Ovary (tissue), 9 donors: ENCODE results near the gene CILP. TPM values are rescaled to one million over a fixed set of nuclear protein-coding genes. Genes with fewer than 3 reads are reported as not detected.
A peak's percentile ranks its signal among the peaks of the same experiment; 100 is the strongest.
"Not testable (repeated sequence)": the region's sequence is repeated elsewhere in the genome, so short reads cannot be mapped to it uniquely, and the experiment has no call there.

Source experiments
- DNase-seq, 5 donors: peaks; one replicate each; pipeline ENCODE4 v3.0.0-alpha.2; 2019 to 2020
- H3K27ac ChIP-seq, 2 donors: fragments of 200-600 bp; one replicate each; pipeline versions ENCODE4 v1.5.1 to v1.8.0; 2019 to 2022
- H3K27me3 ChIP-seq: fragments of 200-600 bp; one replicate; pipeline ENCODE4 v1.8.0; 2022
- H3K36me3 ChIP-seq: fragments of 200-600 bp; sonication (generic); one replicate; pipeline ENCODE4 v1.5.1; 2019
- H3K4me1 ChIP-seq: one replicate; pipeline ENCODE4 v1.8.1; 2013; ENCODE audit warnings: mild to moderate bottlenecking, moderate library complexity; ENCODE audit not compliant: insufficient read depth
- H3K4me3 ChIP-seq: fragments of 200-600 bp; sonication (generic); one replicate; pipeline ENCODE4 v1.5.1; 2017
- H3K9me3 ChIP-seq, 2 donors: fragments of 200-600 bp in 1 of 2; sonication (generic) in 1 of 2; one replicate each; pipeline versions ENCODE4 v1.5.1 to v1.8.1; 2013 to 2019; ENCODE audit warnings: mild to moderate bottlenecking in 1 of 2, moderate library complexity in 1 of 2
- EP300 ChIP-seq: sonication (generic); formaldehyde crosslinking; IDR thresholded peaks from one replicate; pipeline ENCODE4 v1.6.1; 2017; ENCODE audit warnings: antibody characterized with exemption
- POLR2A ChIP-seq: fragments of 450-650 bp; IDR thresholded peaks from one replicate; pipeline ENCODE4 v1.6.1; 2017; ENCODE audit warnings: antibody characterized with exemption, mild to moderate bottlenecking, moderate library complexity
- WGBS, 3 donors: extraction: QIAGEN DNeasy Blood & Tissue Kit in 1 of 3; methylation state at CpG; one replicate each; pipeline versions ENCODE4 v1.1.5 to v1.1.7; 2013 to 2017; 5-methylcytosine and 5-hydroxymethylcytosine counted together
- intact Hi-C, 4 donors: fragments of 100-400 bp; cut with DNase I; formaldehyde crosslinking; loops; one replicate each; pipeline versions ENCODE4 v1.11.0 to v1.15.1; 2022 to 2023
- polyA plus RNA-seq, 2 donors: library from polyadenylated mRNA; stranded (reverse); fragments of 200-250 nt in 1 of 2; fragments of 350-450 nt in 1 of 2; fragmentation: Illumina TruSeq in 1 of 2; extraction: RNeasy Lipid Tissue Mini Kit (QIAGEN cat#74804) in 1 of 2; gene quantifications; one replicate each; pipeline ENCODE4 v1.2.3, GENCODE V29; 2013 to 2014
- total RNA-seq, 7 donors: library from RNA; depleted of rRNA in 2 of 7; stranded (reverse); fragments of >200 nt in 2 of 7; fragmentation: NEBNext Ultra II Directional in 3 of 7; extraction: Animal tissue kit (Norgen Biotek cat#: 25700) in 3 of 7; gene quantifications; one replicate each; pipeline versions ENCODE4 v1.1.0 to v1.2.4, GENCODE V29; 2016 to 2023
- TF ChIP-seq, protein P1 (sequence below), 3 donors: fragments of 450-650 bp in 2 of 3; fragments of 200-600 bp in 1 of 3; IDR thresholded peaks; one replicate each; pipeline versions ENCODE4 v1.5.1 to v1.8.0; 2016 to 2022; ENCODE audit warnings: antibody characterized with exemption in 3 of 3, mild to moderate bottlenecking in 1 of 3
- donor health status: DM: no; HTN: no; CAD: no; lungs with moderate emphysema.
- donor health status: DM: no; HTN: no; CAD: no.
- donor health status: Bipolar disorder and iron deficiency.
- donor health status: DM: yes; HTN: yes; CAD: no.
- donor health status: DM: no; HTN: no; CAD: no.
- donor health status: DM: yes; HTN: yes; CAD: no.

CILP gene
- total and polyA plus RNA-seq, 9 donors = 1.2 to 34.1 (median 4.6) TPM

DNA sequence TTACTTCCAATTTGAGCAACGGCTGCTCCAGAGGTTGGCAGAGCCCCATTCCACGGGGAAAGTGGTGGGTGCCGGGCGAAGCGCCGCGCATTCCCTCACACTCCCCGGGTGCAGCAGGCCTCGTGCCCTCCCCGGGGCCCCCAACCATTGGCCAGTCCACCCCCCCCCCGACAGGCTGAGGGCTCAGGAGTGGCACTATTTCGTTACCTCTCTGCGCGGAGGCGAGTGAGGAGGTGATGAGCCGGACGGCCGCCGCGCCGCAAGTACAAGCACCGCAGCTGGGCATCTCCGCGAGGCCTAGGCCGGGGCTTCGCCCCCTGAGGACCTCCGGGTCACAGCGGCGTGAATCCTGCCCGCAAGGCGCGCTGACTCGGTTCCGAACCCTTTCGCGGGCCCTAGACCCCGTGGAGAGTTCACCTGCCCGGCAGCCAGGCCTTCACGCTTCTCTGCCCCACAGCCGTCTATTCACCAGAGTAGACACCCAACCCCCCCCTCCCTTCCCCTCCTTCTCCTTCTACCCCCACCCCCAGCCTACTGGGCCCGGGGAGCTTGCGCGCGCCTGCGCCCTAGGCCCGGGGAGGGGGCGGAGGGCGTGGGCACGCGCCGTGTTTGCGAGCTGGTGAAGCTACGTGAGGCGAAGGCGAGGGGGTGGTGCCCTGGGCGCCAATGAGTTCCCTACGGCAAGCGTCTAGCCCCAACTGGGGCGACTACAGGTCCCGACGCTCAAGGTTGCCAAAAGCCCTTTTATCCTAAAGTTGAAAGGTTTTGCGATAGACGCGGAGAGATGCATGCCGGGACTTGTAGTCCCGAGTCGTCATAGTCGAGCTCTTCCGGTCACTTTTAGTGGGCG is 26.2 kb downstream of the CILP start, which contains the start of gene CLPX:
TSS of gene CLPX (minus strand) at position 475 of the 850 bp plus-strand sequence. CDS start at position 286, 189 bp downstream.
- TF ChIP-seq EP300 = no peak
- TF ChIP-seq, protein P1, sequence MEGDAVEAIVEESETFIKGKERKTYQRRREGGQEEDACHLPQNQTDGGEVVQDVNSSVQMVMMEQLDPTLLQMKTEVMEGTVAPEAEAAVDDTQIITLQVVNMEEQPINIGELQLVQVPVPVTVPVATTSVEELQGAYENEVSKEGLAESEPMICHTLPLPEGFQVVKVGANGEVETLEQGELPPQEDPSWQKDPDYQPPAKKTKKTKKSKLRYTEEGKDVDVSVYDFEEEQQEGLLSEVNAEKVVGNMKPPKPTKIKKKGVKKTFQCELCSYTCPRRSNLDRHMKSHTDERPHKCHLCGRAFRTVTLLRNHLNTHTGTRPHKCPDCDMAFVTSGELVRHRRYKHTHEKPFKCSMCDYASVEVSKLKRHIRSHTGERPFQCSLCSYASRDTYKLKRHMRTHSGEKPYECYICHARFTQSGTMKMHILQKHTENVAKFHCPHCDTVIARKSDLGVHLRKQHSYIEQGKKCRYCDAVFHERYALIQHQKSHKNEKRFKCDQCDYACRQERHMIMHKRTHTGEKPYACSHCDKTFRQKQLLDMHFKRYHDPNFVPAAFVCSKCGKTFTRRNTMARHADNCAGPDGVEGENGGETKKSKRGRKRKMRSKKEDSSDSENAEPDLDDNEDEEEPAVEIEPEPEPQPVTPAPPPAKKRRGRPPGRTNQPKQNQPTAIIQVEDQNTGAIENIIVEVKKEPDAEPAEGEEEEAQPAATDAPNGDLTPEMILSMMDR (IDR thresholded peaks at IDR 0.05) = peak in 1 of 3 donors; percentile 7
- TF ChIP-seq POLR2A = peak; percentile 71
- no peaks in the 10 kb centered on the region for H3K9me3 ChIP-seq
- H3K4me3 ChIP-seq = peak within 1 kb of the TSS; percentile 95
- peak; percentile 91 to 96 (median 92) for DNase-seq
- H3K27me3 ChIP-seq = no peaks in the 10 kb centered on the region
- peaks cover 2% of the 10 kb centered on the region for H3K4me1 ChIP-seq
- no peaks in the 10 kb centered on the region for H3K36me3 ChIP-seq
- intact Hi-C loops = loop anchor here in 1 of 4 donors (5.0 kb wide), 1 partner anchor 87 kb away; no protein-coding TSS in a partner anchor
- H3K27ac ChIP-seq = peak within 1 kb of the TSS; percentile 94 to 97
- 0 to 1% (median 1%) methylated on average over 57 to 70 of the region's 70 CpGs for WGBS, 3 donors

DNA sequence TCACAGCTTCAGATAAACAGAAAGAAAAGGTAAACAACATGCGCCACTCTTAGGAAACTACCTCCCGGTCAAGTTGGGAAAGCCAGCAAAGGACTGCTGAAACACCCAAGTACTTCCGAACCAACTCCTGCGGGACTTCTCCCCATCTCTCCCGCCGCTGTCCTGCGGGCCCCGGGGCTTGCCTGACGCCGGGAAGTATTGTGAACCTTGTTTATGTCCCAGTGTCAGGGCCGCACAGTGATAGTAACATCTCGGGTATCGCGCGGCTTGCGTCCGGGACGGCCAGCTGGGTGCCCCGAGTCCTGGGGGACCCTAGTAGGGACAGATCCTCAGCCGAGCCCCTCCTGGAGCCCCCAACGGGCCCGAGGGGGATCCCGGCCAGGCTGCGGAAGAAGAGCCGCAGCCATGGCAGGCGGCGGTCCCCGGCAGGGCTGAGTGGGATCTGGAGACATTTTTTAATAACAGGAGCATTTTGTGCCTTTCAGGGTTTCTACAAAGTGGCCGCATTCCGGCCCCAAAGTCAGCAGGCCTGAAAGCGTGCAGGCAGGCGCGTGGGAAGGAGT is 26.9 kb downstream of the CILP start:
- Histone ChIP-seq H3K27ac (peak overlapping the region; percentile 94 to 97), H3K36me3 (no peaks in the 10 kb centered on the region), H3K9me3 (no peaks in the 10 kb centered on the region), H3K4me1 (peaks cover 2% of the 10 kb centered on the region), H3K4me3 (peak overlapping the region; percentile 95), H3K27me3 (no peaks in the 10 kb centered on the region)
- TF ChIP-seq, protein P1 (IDR thresholded peaks at IDR 0.05) = no peak
- TF ChIP-seq POLR2A (no peak), EP300 (no peak)
- DNase-seq = peak; percentile 63 to 77 (median 69)
- intact Hi-C loops = no loop called here
- 0 to 1% (median 0%) methylated on average over 33 of the region's 33 CpGs for WGBS, 3 donors

DNA sequence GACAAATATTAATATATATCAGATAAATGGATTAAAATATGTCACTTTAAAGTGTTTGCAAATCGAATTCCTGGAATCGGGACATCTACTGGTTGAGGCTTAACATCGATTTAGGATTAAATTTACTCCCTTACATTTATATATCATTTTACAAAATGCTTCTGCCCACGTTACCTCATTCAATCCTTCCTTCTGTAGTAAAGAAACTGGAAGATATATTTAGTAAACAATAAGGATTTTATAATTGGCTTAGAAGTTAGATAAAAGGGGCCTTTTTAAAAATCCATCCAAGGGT is 27.5 kb downstream of the CILP start:
- Histone ChIP-seq H3K4me1 (peaks cover 2% of the 10 kb centered on the region), H3K9me3 (no peaks in the 10 kb centered on the region), H3K27ac (peak overlapping the region in 1 of 2 donors; percentile 94), H3K27me3 (no peaks in the 10 kb centered on the region), H3K4me3 (peak overlapping the region; percentile 95), H3K36me3 (no peaks in the 10 kb centered on the region)
- WGBS, 3 donors = 1% methylated on average over 4 of the region's 4 CpGs
- TF ChIP-seq EP300 (no peak), POLR2A (no peak)
- TF ChIP-seq, protein P1 (IDR thresholded peaks at IDR 0.05) = no peak
- intact Hi-C loops = no loop called here
- no peak for DNase-seq

DNA sequence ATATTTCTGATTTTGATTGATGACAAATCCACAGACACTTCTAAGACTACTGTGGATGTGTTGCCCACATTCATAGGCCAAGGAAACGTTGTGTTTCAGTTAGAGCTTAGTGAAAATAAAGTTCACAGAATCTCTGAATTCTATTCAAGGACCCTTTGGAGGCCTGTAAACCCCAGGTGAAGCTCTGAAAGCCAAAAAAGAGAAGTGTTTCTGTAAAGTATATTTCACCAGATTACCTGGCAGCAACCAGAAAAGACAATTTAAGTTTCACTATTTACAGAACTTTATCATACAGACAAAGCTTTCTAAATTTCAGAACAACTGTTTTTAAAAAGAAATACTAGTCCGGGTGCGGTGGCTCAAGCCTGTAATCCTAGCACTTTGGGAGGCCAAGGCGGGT is 28.7 kb downstream of the CILP start:
- no peak for TF ChIP-seq POLR2A
- no peak for TF ChIP-seq EP300
- TF ChIP-seq, protein P1 (IDR thresholded peaks at IDR 0.05) = no peak
- no peaks in the 10 kb centered on the region for H3K27me3 ChIP-seq
- H3K9me3 ChIP-seq = no peaks in the 10 kb centered on the region
- H3K27ac ChIP-seq = no peak overlapping the region
- no peak overlapping the region for H3K4me3 ChIP-seq
- 48 to 67% (median 61%) methylated on average over 4 of the region's 4 CpGs for WGBS, 3 donors
- H3K36me3 ChIP-seq = no peaks in the 10 kb centered on the region
- no peak for DNase-seq
- intact Hi-C loops = no loop called here
- H3K4me1 ChIP-seq = peaks cover 2% of the 10 kb centered on the region

DNA sequence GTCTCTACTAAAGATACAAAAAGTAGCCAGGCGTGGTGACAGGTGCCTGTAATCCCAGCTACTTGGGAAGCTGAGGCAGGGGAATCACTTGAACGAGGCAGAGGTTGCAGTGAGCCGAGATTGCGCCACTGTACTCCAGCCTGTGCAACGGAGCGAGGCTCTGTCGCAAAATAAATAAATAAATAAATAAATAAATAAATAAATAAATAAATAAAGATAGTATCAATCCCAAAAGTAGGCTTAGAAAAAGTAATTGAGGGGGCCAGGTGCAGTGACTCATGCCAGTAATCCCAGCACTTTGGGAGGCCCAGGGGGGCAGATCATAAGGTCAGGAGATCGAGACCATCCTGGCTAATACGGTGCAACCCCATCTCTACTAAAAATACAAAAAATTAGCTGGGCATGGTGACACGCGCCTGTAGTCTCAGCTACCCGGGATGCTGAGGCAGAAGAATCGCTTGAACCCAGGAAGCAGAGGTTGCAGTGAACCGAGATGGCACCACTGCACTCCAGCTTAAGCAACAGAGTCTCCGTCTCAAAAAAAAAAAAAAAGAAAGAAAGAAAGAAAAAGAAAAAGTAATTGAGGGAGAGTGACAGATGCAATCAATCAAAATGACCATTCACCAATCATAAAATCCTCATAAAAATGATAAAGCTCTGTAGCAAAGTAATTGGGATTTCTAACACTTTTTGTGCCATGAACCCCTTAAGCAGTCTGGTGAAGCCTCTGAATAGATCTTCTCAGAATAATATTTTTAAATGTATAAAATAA is 29.5 kb downstream of the CILP start:
- WGBS, 3 donors = 81 to 88% (median 85%) methylated on average over 15 of the region's 15 CpGs
- H3K4me1 ChIP-seq, H3K27ac ChIP-seq, H3K9me3 ChIP-seq, H3K4me3 ChIP-seq, intact Hi-C loops, H3K27me3 ChIP-seq, DNase-seq, H3K36me3 ChIP-seq: not testable (repeated sequence)
